Central memory CD8-positive, alpha-beta T cell (primary cell): ENCODE measurements around the gene PLA2G3.
A peak's percentile ranks its signal among the peaks of the same experiment; 100 is the strongest.
"Not testable (repeated sequence)": the region's sequence is repeated elsewhere in the genome, so short reads cannot be mapped to it uniquely, and the experiment has no call there.

Source experiments
- ATAC-seq: fragments of 150-1000 bp; cut with Tn5 transposase; replicated peaks from 2 replicates; pipeline ENCODE4 v1.10.0; 2022; ENCODE audit warnings: mild to moderate bottlenecking, moderate FRiP score, moderate number of reproducible peaks; ENCODE audit not compliant: poor library complexity, severe bottlenecking; ENCODE audit errors: extremely low read depth
- DNase-seq, 2 donors: peaks; one replicate each; pipeline ENCODE4 v3.0.0; 2021; ENCODE audit warnings: low spot score in 2 of 2
- H3K27ac Mint-ChIP-seq: one replicate; pipeline ENCODE4 v1.8.0; 2022; ENCODE audit warnings: low read depth, mild to moderate bottlenecking, moderate library complexity, mixed read lengths
- H3K27me3 Mint-ChIP-seq: one replicate; pipeline ENCODE4 v1.8.0; 2022; ENCODE audit warnings: mixed read lengths
- H3K36me3 Mint-ChIP-seq: one replicate; pipeline ENCODE4 v1.8.0; 2022; ENCODE audit warnings: mild to moderate bottlenecking, moderate library complexity, mixed read lengths; ENCODE audit not compliant: insufficient read depth
- H3K4me1 Mint-ChIP-seq: one replicate; pipeline ENCODE4 v1.8.0; 2022; ENCODE audit warnings: mixed read lengths
- H3K4me3 Mint-ChIP-seq: one replicate; pipeline ENCODE4 v1.8.0; 2022; ENCODE audit warnings: mild to moderate bottlenecking, moderate library complexity, mixed read lengths
- H3K9me3 Mint-ChIP-seq: one replicate; pipeline ENCODE4 v1.8.0; 2022; ENCODE audit warnings: mixed read lengths

Gene PLA2G3

GRCh38 chr22:31112547-31113091 lies 27.7 kb downstream of the PLA2G3 start:
- DNase-seq, H3K4me1 Mint-ChIP-seq, H3K27me3 Mint-ChIP-seq, H3K9me3 Mint-ChIP-seq, H3K27ac Mint-ChIP-seq, H3K4me3 Mint-ChIP-seq, ATAC-seq, H3K36me3 Mint-ChIP-seq: not testable (repeated sequence)

GRCh38 chr22:31107894-31108218 lies 32.5 kb downstream of the PLA2G3 start:
- Mint-ChIP-seq H3K4me3 (peak overlapping the region; percentile 85), H3K27ac (peak overlapping the region; percentile 91), H3K9me3 (no peaks in the 10 kb centered on the region)

GRCh38 chr22:31107178-31107893 lies 33.0 kb downstream of the PLA2G3 start, which contains the start of gene SELENOM:
Gene SELENOM, minus strand, starts transcription at chr22:31107568. Its CDS starts 63 bp downstream, at chr22:31107505.
- Mint-ChIP-seq H3K4me3 (peak within 1 kb of the TSS; percentile 85), H3K9me3 (no peaks in the 10 kb centered on the region), H3K36me3 (peaks cover 9% of the 10 kb centered on the region), H3K4me1 (peaks cover 24% of the 10 kb centered on the region), H3K27ac (peak within 1 kb of the TSS; percentile 91), H3K27me3 (no peaks in the 10 kb centered on the region)
- ATAC-seq (peak; percentile 90), DNase-seq (peak; percentile 57 to 70)

More at GRCh38 chr22:31107894-31108218, 32.5 kb downstream of the PLA2G3 start:
- Mint-ChIP-seq H3K36me3 (peaks cover 9% of the 10 kb centered on the region), H3K27me3 (no peaks in the 10 kb centered on the region), H3K4me1 (peaks cover 24% of the 10 kb centered on the region)
- ATAC-seq = peak; percentile 20
- no peak for DNase-seq

GRCh38 chr22:31106731-31107177 lies 33.6 kb downstream of the PLA2G3 start:
- H3K9me3 Mint-ChIP-seq = no peaks in the 10 kb centered on the region
- H3K4me1 Mint-ChIP-seq = peaks cover 24% of the 10 kb centered on the region
- H3K4me3 Mint-ChIP-seq = peak overlapping the region; percentile 85
- H3K36me3 Mint-ChIP-seq = peaks cover 9% of the 10 kb centered on the region
- DNase-seq (no peak), ATAC-seq (no peak)
- H3K27me3 Mint-ChIP-seq = no peaks in the 10 kb centered on the region
- H3K27ac Mint-ChIP-seq = peak overlapping the region; percentile 91

- peak overlapping the region; percentile 91 for H3K27ac Mint-ChIP-seq
- no peaks in the 10 kb centered on the region for H3K9me3 Mint-ChIP-seq
- no peak for DNase-seq
- peak overlapping the region; percentile 85 for H3K4me3 Mint-ChIP-seq
- peaks cover 9% of the 10 kb centered on the region for H3K36me3 Mint-ChIP-seq
- no peaks in the 10 kb centered on the region for H3K27me3 Mint-ChIP-seq
- H3K4me1 Mint-ChIP-seq = peaks cover 24% of the 10 kb centered on the region
- ATAC-seq = no peak
These were observed 34.2 kb downstream of the PLA2G3 start for GRCh38 chr22:31106001-31106571.

- Mint-ChIP-seq H3K4me1 (peaks cover 24% of the 10 kb centered on the region), H3K27me3 (no peaks in the 10 kb centered on the region), H3K9me3 (no peaks in the 10 kb centered on the region), H3K36me3 (peaks cover 9% of the 10 kb centered on the region), H3K4me3 (peak overlapping the region; percentile 85), H3K27ac (no peak overlapping the region)
- DNase-seq = no peak
- ATAC-seq = no peak
These were observed 34.9 kb downstream of the PLA2G3 start for GRCh38 chr22:31105282-31105929.

- no peak overlapping the region for H3K4me3 Mint-ChIP-seq
- peaks cover 9% of the 10 kb centered on the region for H3K36me3 Mint-ChIP-seq
- H3K27ac Mint-ChIP-seq = no peak overlapping the region
- DNase-seq = no peak
- no peaks in the 10 kb centered on the region for H3K27me3 Mint-ChIP-seq
- H3K9me3 Mint-ChIP-seq = no peaks in the 10 kb centered on the region
- H3K4me1 Mint-ChIP-seq = peaks cover 24% of the 10 kb centered on the region
- ATAC-seq = no peak
These were observed 35.4 kb downstream of the PLA2G3 start for GRCh38 chr22:31104869-31105268.

GRCh38 chr22:31103899-31104694 lies 36.2 kb downstream of the PLA2G3 start:
- DNase-seq (no peak), ATAC-seq (no peak)
- Mint-ChIP-seq H3K4me1 (peaks cover 24% of the 10 kb centered on the region), H3K36me3 (peaks cover 9% of the 10 kb centered on the region), H3K27ac (no peak overlapping the region), H3K4me3 (no peak overlapping the region), H3K27me3 (no peaks in the 10 kb centered on the region), H3K9me3 (no peaks in the 10 kb centered on the region)

GRCh38 chr22:31103111-31103510 lies 37.2 kb downstream of the PLA2G3 start:
- H3K36me3 Mint-ChIP-seq = peaks cover 9% of the 10 kb centered on the region
- ATAC-seq = no peak

GRCh38 chr22:31102441-31103081 lies 37.7 kb downstream of the PLA2G3 start:
- peaks cover 17% of the 10 kb centered on the region for H3K4me1 Mint-ChIP-seq
- no peak overlapping the region for H3K4me3 Mint-ChIP-seq
- no peaks in the 10 kb centered on the region for H3K9me3 Mint-ChIP-seq
- H3K36me3 Mint-ChIP-seq = peaks cover 8% of the 10 kb centered on the region
- H3K27ac Mint-ChIP-seq = no peak overlapping the region
- H3K27me3 Mint-ChIP-seq = no peaks in the 10 kb centered on the region
- DNase-seq (no peak), ATAC-seq (no peak)

More at GRCh38 chr22:31103111-31103510, 37.2 kb downstream of the PLA2G3 start:
- Mint-ChIP-seq H3K9me3 (no peaks in the 10 kb centered on the region), H3K4me3 (no peak overlapping the region), H3K27me3 (no peaks in the 10 kb centered on the region), H3K27ac (no peak overlapping the region), H3K4me1 (peaks cover 23% of the 10 kb centered on the region)
- DNase-seq = no peak

GRCh38 chr22:31100762-31101525 lies 39.4 kb downstream of the PLA2G3 start:
- Mint-ChIP-seq H3K27me3 (no peaks in the 10 kb centered on the region), H3K9me3 (no peaks in the 10 kb centered on the region), H3K4me1 (peaks cover 2% of the 10 kb centered on the region), H3K4me3 (no peak overlapping the region), H3K36me3 (peaks cover 5% of the 10 kb centered on the region), H3K27ac (no peak overlapping the region)
- DNase-seq = no peak
- no peak for ATAC-seq
